H9 (cell line): ENCODE results near the gene PPA1. TPM values are rescaled to one million over a fixed set of nuclear protein-coding genes. Genes with fewer than 3 reads are reported as not detected.

Experiments
- DNase-seq: peaks from one replicate; pipeline ENCODE4 v3.0.0-alpha.2; 2017
- H2AFZ ChIP-seq: one replicate; pipeline ENCODE4 v1.6.1; 2013; ENCODE audit warnings: mild to moderate bottlenecking, low read length, control low read depth, moderate library complexity
- H2AK5ac ChIP-seq: 2 replicates; pipeline ENCODE4 v1.6.1; 2013; ENCODE audit warnings: low read length, control low read depth, mixed read lengths; ENCODE audit not compliant: insufficient read length
- H2BK120ac ChIP-seq: one replicate; pipeline ENCODE4 v1.6.1; 2013; ENCODE audit warnings: low read depth, mild to moderate bottlenecking, low read length, control low read depth, inconsistent platforms; ENCODE audit not compliant: poor library complexity, severe bottlenecking
- H2BK12ac ChIP-seq: 2 replicates; pipeline ENCODE4 v1.6.1; 2013; ENCODE audit warnings: low read length, control low read depth, mixed read lengths, low read depth; ENCODE audit not compliant: insufficient read length
- H2BK15ac ChIP-seq: 2 replicates; pipeline ENCODE4 v1.6.1; 2013; ENCODE audit warnings: low read depth, low read length, control low read depth
- H2BK20ac ChIP-seq: one replicate; pipeline ENCODE4 v1.6.1; 2013; ENCODE audit warnings: low read depth, mild to moderate bottlenecking, low read length, control low read depth, inconsistent platforms; ENCODE audit not compliant: poor library complexity, severe bottlenecking
- H2BK5ac ChIP-seq: 2 replicates; pipeline ENCODE4 v1.6.1; 2013; ENCODE audit warnings: low read length, control low read depth, mixed read lengths; ENCODE audit not compliant: insufficient read length
- H3K14ac ChIP-seq: 2 replicates; pipeline ENCODE4 v1.6.1; 2013; ENCODE audit warnings: low read length, control low read depth; ENCODE audit not compliant: insufficient read depth
- H3K18ac ChIP-seq: 2 replicates; pipeline ENCODE4 v1.6.1; 2013; ENCODE audit warnings: low read depth, mild to moderate bottlenecking, mixed read lengths, low read length, control low read depth; ENCODE audit not compliant: insufficient read length
- H3K23ac ChIP-seq: 2 replicates; pipeline ENCODE4 v1.6.1; 2013; ENCODE audit warnings: low read length, control low read depth, mixed read lengths, low read depth; ENCODE audit not compliant: insufficient read length
- H3K23me2 ChIP-seq: 2 replicates; pipeline ENCODE4 v1.6.1; 2013; ENCODE audit warnings: low read depth, mild to moderate bottlenecking, mixed read lengths, low read length, control low read depth; ENCODE audit not compliant: insufficient read length, poor library complexity, severe bottlenecking
- H3K27ac ChIP-seq: 2 replicates; pipeline ENCODE4 v1.5.1; 2013; ENCODE audit warnings: low read length, control low read depth, mixed read lengths, low read depth; ENCODE audit not compliant: insufficient read length
- H3K27me3 ChIP-seq: 2 replicates; pipeline ENCODE4 v1.6.1; 2013; ENCODE audit warnings: low read length, control low read depth, inconsistent platforms; ENCODE audit not compliant: insufficient read depth
- H3K4ac ChIP-seq: 2 replicates; pipeline ENCODE4 v1.6.1; 2013; ENCODE audit warnings: low read depth, mild to moderate bottlenecking, control low read depth, inconsistent platforms, low read length, moderate library complexity
- H3K4me1 ChIP-seq: 2 replicates; pipeline ENCODE4 v1.6.1; 2013; ENCODE audit warnings: low read length, control low read depth, inconsistent platforms; ENCODE audit not compliant: insufficient read depth
- H3K4me2 ChIP-seq: 2 replicates; pipeline ENCODE4 v1.6.1; 2013; ENCODE audit warnings: low read length, control low read depth, mixed read lengths; ENCODE audit not compliant: insufficient read length, insufficient read depth
- H3K56ac ChIP-seq: 2 replicates; pipeline ENCODE4 v1.6.1; 2013; ENCODE audit warnings: low read depth, mild to moderate bottlenecking, mixed read lengths, low read length, control low read depth; ENCODE audit not compliant: insufficient read length
- H3K79me1 ChIP-seq: 2 replicates; pipeline ENCODE4 v1.6.1; 2013; ENCODE audit warnings: low read depth, mild to moderate bottlenecking, moderate library complexity, low read length, control low read depth, inconsistent platforms; ENCODE audit not compliant: insufficient read depth, poor library complexity, severe bottlenecking
- H3K79me2 ChIP-seq: 2 replicates; pipeline ENCODE4 v1.6.1; 2013; ENCODE audit warnings: low read length, control low read depth, inconsistent platforms; ENCODE audit not compliant: insufficient read depth
- H3K9ac ChIP-seq: 2 replicates; pipeline ENCODE4 v1.6.1; 2013; ENCODE audit warnings: low read length, control low read depth, mixed read lengths; ENCODE audit not compliant: insufficient read length; ENCODE audit errors: extremely low read depth
- H3K9me3 ChIP-seq: one replicate; pipeline ENCODE4 v1.6.1; 2013; ENCODE audit warnings: low read depth, low read length, inconsistent platforms; ENCODE audit not compliant: control insufficient read depth
- H3T11ph ChIP-seq: one replicate; pipeline ENCODE4 v1.6.1; 2013; ENCODE audit warnings: mild to moderate bottlenecking, low read length, control low read depth, inconsistent platforms
- H4K20me1 ChIP-seq: one replicate; pipeline ENCODE4 v1.6.1; 2013; ENCODE audit not compliant: control insufficient read depth, insufficient read length, insufficient read depth
- H4K5ac ChIP-seq: 2 replicates; pipeline ENCODE4 v1.6.1; 2013; ENCODE audit warnings: low read depth, mild to moderate bottlenecking, mixed read lengths, low read length, control low read depth; ENCODE audit not compliant: insufficient read length
- H4K8ac ChIP-seq: replicated peaks from 2 replicates; pipeline ENCODE4 v1.6.1; 2013; ENCODE audit warnings: low read length, control low read depth, mixed read lengths, low read depth; ENCODE audit not compliant: insufficient read length
- H4K91ac ChIP-seq: 2 replicates; pipeline ENCODE4 v1.6.1; 2013; ENCODE audit warnings: low read depth, mild to moderate bottlenecking, moderate library complexity, mixed read lengths, low read length, control low read depth; ENCODE audit not compliant: insufficient read length
- H3K27ac Mint-ChIP-seq, 3 experiments: 2 replicates in 2 of 3; 3 replicates in 1 of 3; pipeline ENCODE4 v1.8.0; 2020 to 2021; ENCODE audit warnings: mixed read lengths in 3 of 3, mild to moderate bottlenecking in 1 of 3, moderate library complexity in 1 of 3
- H3K27me3 Mint-ChIP-seq: 2 replicates; pipeline ENCODE4 v1.8.0; 2021; ENCODE audit warnings: low read depth, mild to moderate bottlenecking, moderate library complexity, mixed read lengths
- H3K36me3 Mint-ChIP-seq, 3 experiments: 2 replicates in 2 of 3; 3 replicates in 1 of 3; pipeline ENCODE4 v1.8.0; 2020 to 2021; ENCODE audit warnings: low read depth in 3 of 3, mixed read lengths in 3 of 3; ENCODE audit not compliant: insufficient read depth in 1 of 3
- H3K4me1 Mint-ChIP-seq, 2 experiments: 2 replicates each; pipeline ENCODE4 v1.8.0; 2020; ENCODE audit warnings: mixed read lengths in 2 of 2
- H3K4me3 Mint-ChIP-seq, 2 experiments: 2 replicates in 1 of 2; 3 replicates in 1 of 2; pipeline ENCODE4 v1.8.0; 2020 to 2021; ENCODE audit warnings: mild to moderate bottlenecking in 2 of 2, mixed read lengths in 2 of 2, moderate library complexity in 1 of 2
- H3K9me3 Mint-ChIP-seq, 2 experiments: 2 replicates in 1 of 2; 3 replicates in 1 of 2; pipeline ENCODE4 v1.8.0; 2020; ENCODE audit warnings: mild to moderate bottlenecking in 2 of 2, mixed read lengths in 2 of 2, moderate library complexity in 1 of 2
- WGBS: extraction: QIAGEN DNeasy Blood & Tissue Kit; methylation state at CpG from one replicate; pipeline ENCODE4 v1.1.7; 2013; ENCODE audit warnings: missing lambda C conversion rate, low lambda C conversion rate, mixed read lengths; ENCODE audit not compliant: insufficient read length; ENCODE audit errors: extremely low coverage; 5-methylcytosine and 5-hydroxymethylcytosine counted together
- total RNA-seq: library from RNA; stranded (reverse); gene quantifications from 2 replicates; pipeline ENCODE4 v1.2.1, GENCODE V29; 2021
- TF ChIP-seq, protein P1 (sequence below): fragments of 200-600 bp; sonication (generic); conservative IDR thresholded peaks from 3 replicates; pipeline ENCODE4 v1.8.0; 2021; ENCODE audit warnings: antibody characterized with exemption, mild to moderate bottlenecking

PPA1 gene
- total RNA-seq, 1 experiment from 2014 or later = 115 TPM

GRCh38 chr10:70197235-70197945, 35.8 kb downstream of the PPA1 start:
- TF ChIP-seq, protein P1, sequence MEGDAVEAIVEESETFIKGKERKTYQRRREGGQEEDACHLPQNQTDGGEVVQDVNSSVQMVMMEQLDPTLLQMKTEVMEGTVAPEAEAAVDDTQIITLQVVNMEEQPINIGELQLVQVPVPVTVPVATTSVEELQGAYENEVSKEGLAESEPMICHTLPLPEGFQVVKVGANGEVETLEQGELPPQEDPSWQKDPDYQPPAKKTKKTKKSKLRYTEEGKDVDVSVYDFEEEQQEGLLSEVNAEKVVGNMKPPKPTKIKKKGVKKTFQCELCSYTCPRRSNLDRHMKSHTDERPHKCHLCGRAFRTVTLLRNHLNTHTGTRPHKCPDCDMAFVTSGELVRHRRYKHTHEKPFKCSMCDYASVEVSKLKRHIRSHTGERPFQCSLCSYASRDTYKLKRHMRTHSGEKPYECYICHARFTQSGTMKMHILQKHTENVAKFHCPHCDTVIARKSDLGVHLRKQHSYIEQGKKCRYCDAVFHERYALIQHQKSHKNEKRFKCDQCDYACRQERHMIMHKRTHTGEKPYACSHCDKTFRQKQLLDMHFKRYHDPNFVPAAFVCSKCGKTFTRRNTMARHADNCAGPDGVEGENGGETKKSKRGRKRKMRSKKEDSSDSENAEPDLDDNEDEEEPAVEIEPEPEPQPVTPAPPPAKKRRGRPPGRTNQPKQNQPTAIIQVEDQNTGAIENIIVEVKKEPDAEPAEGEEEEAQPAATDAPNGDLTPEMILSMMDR = no peak
- Histone ChIP-seq H4K8ac (no peak overlapping the region), H2BK20ac (no peak overlapping the region), H3K9ac (no peak overlapping the region), H2AK5ac (no peak overlapping the region), H2BK5ac (no peak overlapping the region), H2BK120ac (no peak overlapping the region), H3K4ac (no peak overlapping the region), H3K4me1 (no peaks in the 10 kb centered on the region), H3K23ac (no peak overlapping the region), H3K9me3 (no peaks in the 10 kb centered on the region), H3K27me3 (no peaks in the 10 kb centered on the region), H3K79me2 (no peaks in the 10 kb centered on the region), H4K5ac (no peak overlapping the region), H2BK15ac (no peak overlapping the region), H3T11ph (no peak overlapping the region), H2BK12ac (no peak overlapping the region), H4K91ac (no peak overlapping the region), H3K79me1 (no peaks in the 10 kb centered on the region), H3K18ac (no peak overlapping the region), H4K20me1 (no peaks in the 10 kb centered on the region), H3K23me2 (no peaks in the 10 kb centered on the region), H2AFZ (no peak overlapping the region), H3K27ac (no peak overlapping the region), H3K4me2 (no peak overlapping the region), H3K56ac (no peak overlapping the region), H3K14ac (no peak overlapping the region)
- peaks cover 22 to 34% (median 22%) of the 10 kb centered on the region in 3 experiments; a peak in 5 of 7 replicates for H3K36me3 Mint-ChIP-seq
- H3K4me3 Mint-ChIP-seq = no peak overlapping the region; a peak in 1 of 5 replicates
- peaks cover 2% of the 10 kb centered on the region; the same call in 1 of the 2 replicates for H3K27me3 Mint-ChIP-seq
- H3K4me1 Mint-ChIP-seq = no peaks in the 10 kb centered on the region
- WGBS = no CpG with 5 or more reads among the region's 7 CpGs
- H3K9me3 Mint-ChIP-seq = no peaks in the 10 kb centered on the region
- no peak for DNase-seq
- peak overlapping the region in 1 of 3 experiments; percentile 63; a peak in 1 of 7 replicates for H3K27ac Mint-ChIP-seq
